GM12801 (cell line): ENCODE results near the gene EML2.

Source experiments
- TF ChIP-seq, protein P1 (sequence below): IDR thresholded peaks from one replicate; pipeline ENCODE4 v1.5.1; 2011; ENCODE audit warnings: control low read depth; ENCODE audit not compliant: insufficient read length; ENCODE audit errors: extremely low read depth

Gene EML2

DNA sequence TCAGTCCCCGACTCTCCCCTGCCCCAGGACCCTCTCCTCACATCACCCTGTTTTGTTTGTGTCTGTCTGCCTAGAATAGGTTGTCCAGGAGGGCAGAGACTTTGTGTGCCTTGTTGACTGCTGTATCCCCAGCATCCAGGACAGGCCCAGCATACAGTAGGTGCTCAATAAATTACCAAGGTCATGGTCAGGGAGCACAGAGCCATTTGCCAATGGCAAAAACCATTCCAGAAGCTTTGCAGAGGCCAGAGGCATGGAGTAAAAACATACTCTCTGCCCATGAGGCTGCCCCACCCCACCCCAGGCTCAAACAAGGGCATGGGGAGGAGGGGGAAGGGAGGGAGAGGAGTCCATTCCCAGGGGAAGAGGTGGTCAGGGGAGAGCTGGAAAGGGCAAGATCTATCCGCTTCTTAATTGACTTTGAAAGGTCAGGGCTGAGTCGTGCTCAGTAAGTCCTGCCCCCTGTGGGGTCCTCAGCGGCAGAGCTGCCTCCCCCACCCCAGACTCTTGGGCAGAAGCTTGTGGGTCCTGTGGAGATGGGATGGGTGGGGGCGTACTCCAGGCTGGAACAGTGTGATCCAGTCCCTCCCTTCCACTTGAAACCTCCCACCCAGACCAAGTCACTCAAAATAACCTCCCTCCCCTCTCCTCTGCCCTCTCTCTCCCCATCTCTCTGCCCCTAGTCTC is 41.6 kb downstream of the EML2 start:
- TF ChIP-seq, protein P1, sequence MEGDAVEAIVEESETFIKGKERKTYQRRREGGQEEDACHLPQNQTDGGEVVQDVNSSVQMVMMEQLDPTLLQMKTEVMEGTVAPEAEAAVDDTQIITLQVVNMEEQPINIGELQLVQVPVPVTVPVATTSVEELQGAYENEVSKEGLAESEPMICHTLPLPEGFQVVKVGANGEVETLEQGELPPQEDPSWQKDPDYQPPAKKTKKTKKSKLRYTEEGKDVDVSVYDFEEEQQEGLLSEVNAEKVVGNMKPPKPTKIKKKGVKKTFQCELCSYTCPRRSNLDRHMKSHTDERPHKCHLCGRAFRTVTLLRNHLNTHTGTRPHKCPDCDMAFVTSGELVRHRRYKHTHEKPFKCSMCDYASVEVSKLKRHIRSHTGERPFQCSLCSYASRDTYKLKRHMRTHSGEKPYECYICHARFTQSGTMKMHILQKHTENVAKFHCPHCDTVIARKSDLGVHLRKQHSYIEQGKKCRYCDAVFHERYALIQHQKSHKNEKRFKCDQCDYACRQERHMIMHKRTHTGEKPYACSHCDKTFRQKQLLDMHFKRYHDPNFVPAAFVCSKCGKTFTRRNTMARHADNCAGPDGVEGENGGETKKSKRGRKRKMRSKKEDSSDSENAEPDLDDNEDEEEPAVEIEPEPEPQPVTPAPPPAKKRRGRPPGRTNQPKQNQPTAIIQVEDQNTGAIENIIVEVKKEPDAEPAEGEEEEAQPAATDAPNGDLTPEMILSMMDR = no peak

DNA sequence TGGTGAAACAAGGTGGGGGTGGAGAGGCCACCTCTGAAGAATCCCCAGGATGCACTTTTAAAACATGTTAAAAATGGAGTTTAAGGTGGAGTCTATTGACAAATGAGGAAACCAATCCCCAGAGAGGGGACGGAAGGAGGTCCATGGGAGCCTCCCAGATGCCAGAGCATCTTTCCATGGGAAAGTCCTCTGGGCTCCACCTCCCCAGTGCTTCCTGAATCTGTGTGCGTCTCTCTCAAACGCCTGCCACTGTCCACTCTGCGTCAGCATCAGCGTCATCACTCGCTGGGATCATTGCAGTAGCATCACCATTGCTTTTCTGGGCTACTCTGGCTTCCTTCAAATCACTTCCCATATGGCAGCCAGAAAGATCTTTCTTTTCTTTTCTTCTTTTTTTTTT is 43.4 kb downstream of the EML2 start:
- TF ChIP-seq, protein P1 = no peak

DNA sequence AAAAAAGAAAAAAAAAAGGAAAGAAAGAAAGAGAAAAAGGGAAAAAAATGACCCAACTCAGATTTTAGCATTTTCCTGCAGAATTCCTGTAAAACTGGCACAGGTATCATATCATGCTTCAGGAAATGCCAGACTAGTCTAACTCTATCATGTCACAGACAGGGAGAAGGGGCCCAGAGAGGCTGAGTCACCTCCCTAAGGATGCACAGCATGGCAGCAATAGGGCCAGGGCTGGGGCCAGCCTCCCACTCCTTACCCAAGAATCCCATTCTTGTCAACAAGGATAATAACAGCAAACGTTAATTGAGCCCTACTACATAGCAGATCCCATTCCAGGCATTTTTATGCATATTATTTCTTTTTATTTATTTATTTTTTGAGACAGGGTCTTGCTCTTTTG is 45.7 kb downstream of the EML2 start:
- TF ChIP-seq, protein P1 = no peak

DNA sequence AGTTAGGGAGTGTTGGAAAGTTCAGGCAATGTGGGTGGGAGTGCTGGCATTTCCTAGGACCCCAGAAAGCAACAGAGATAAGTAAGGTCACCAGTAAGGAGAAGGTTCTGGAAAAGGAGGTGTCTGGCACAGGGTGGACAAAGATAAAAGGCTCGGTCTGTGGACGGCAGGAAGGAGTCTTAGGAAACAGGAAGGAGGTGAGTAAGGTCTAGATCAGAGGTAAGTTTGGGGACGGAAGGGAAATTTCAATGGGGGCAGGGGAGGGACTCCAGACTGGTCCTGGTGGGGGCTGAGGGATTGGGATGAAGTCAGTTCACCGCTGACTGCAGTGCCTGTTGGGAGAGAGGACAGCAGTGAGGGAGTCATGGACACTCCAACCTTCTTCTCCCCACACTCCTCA is 46.8 kb downstream of the EML2 start:
- TF ChIP-seq, protein P1 = no peak

DNA sequence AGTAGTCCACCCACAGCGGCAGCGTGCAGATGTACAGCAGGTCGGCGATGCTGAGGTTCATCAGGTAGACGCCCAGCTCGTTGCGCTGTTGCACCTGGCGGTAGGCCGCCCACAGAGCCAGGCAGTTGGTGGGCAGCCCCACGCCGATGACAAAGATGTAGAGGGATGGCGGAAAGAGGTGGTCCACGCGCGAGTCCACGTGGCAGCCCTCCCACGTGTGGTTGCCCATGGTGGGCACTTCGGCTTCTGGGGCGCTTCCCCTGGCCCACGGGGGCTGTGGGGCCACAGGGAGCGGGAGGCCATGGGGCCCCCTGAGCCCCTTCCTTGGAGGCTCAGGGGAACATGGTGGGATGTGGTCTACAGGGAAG is 47.6 kb downstream of the EML2 start:
- TF ChIP-seq, protein P1 = no peak

DNA sequence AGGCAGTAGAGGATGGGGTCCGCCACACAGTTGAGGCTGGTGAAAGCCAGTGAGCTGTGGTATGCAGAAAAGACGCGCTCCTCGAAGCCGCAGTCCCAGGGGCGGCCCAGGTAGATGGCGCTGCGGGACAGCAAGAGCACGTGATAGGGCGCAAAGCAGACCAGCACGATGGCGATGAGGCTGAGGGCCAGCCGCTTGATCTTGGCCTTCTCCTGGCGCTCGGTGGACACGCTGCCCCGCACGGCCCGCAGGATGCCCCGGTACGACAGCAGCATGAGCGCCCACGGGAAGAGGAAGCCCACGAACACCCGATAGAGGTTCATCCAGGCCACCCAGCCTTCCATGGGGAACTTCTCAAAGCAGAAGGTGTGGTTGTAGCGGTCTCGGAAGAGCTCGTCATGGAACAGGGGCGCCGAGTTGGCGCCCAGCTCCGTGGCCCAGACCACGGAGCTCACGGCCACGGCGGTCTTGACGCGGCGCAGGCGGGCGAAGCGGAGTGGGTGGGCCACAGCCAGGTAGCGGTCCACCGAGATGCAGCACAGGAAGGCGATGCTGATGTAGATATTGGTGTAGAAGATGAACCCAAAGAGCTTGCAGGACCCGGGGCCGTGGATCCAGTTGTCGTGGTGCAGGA is 48.1 kb downstream of the EML2 start:
- TF ChIP-seq, protein P1 = no peak

DNA sequence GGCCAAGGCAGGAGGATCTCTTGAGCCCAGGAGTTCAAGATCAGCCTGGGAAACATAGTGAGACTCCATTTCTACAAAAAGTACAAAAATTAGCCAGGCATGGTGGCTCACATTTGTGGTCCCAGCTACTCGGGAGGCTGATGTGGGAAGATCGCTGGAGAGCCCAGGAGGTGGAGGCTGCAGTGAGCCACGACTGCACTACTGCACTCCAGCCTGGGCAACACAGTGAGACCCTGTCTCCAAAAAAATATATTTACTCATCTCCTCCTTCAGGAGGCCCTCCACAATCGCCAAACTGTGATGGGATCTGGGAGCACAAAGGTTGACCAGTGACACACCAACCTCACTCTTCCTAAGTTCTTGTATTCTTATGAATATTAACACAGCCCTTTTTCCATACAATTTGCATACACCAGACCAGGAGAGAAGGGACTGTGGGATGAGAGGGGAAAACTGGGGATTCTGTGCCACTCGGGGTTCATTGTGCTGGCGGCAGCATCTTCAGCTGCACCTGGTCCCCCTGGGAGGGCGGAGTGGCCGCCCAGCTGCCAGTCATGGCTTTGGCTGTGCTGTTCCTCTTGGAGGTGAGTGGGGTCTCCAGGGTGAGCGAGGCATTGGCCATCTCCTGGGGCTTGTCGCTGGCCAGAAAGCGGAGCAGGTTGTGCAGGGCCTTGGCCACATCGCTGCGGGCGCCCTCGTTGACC is 48.7 kb downstream of the EML2 start:
- TF ChIP-seq, protein P1 = no peak
